Muscle of back (tissue), 11 donors: ENCODE measurements around the gene LPO. TPM values are rescaled to one million over a fixed set of nuclear protein-coding genes. Genes with fewer than 3 reads are reported as not detected.

Experiments
- DNase-seq, 3 donors: peaks; one replicate each; pipeline versions ENCODE4 v3.0.0 to v3.0.0-alpha.2; 2013
- polyA plus RNA-seq, 10 donors: library from polyadenylated mRNA; unstranded; fragments of 120-200 nt; gene quantifications; one replicate each; pipeline ENCODE4 v1.2.1, GENCODE V29; 2013; ENCODE audit not compliant: insufficient read length in 10 of 10

The LPO gene
- polyA plus RNA-seq, 10 donors, result 0.07 to 0.29 (median 0.17) TPM; not detected in 1

GRCh38 chr17:58228679-58229078 is 9.7 kb upstream of the LPO start:
- DNase-seq, result no peak

GRCh38 chr17:58229384-58229783 is 9.0 kb upstream of the LPO start:
- DNase-seq, result no peak

GRCh38 chr17:58229881-58230280 is 8.5 kb upstream of the LPO start:
- DNase-seq, result no peak

- DNase-seq, result no peak
These were observed 6.7 kb upstream of the LPO start for GRCh38 chr17:58231641-58232040.

- peak in 2 of 3 donors; percentile 14 to 64 for DNase-seq
These were observed 5.7 kb upstream of the LPO start for GRCh38 chr17:58232707-58233156.

- no peak for DNase-seq
These were observed 4.8 kb upstream of the LPO start for GRCh38 chr17:58233543-58233942.

- no peak for DNase-seq
These were observed 3.9 kb upstream of the LPO start for GRCh38 chr17:58234512-58234911.

GRCh38 chr17:58235821-58236220 is 2.6 kb upstream of the LPO start:
- no peak for DNase-seq

- no peak for DNase-seq
These were observed 2.0 kb upstream of the LPO start for GRCh38 chr17:58236394-58236793.

- DNase-seq, result no peak
These were observed 1.6 kb downstream of the LPO start for GRCh38 chr17:58239987-58240386.

GRCh38 chr17:58242171-58242784 is 3.9 kb downstream of the LPO start:
- DNase-seq, result peak in 1 of 3 donors; percentile 11

- DNase-seq, result no peak
These were observed 6.6 kb downstream of the LPO start for GRCh38 chr17:58244963-58245362.

- no peak for DNase-seq
These were observed 7.2 kb downstream of the LPO start for GRCh38 chr17:58245428-58246103.

- no peak for DNase-seq
These were observed 7.8 kb downstream of the LPO start for GRCh38 chr17:58246104-58246740.

- DNase-seq, result no peak
These were observed 8.4 kb downstream of the LPO start for GRCh38 chr17:58246781-58247180.

GRCh38 chr17:58247511-58248363 is 9.4 kb downstream of the LPO start:
- DNase-seq, result no peak

- no peak for DNase-seq
These were observed 10.5 kb downstream of the LPO start for GRCh38 chr17:58248955-58249269.

- DNase-seq, result peak; percentile 51 to 89 (median 78)
These were observed 11.1 kb downstream of the LPO start for GRCh38 chr17:58249270-58250133.

GRCh38 chr17:58250344-58251011 is 12.1 kb downstream of the LPO start:
- no peak for DNase-seq

GRCh38 chr17:58252141-58252540 is 13.8 kb downstream of the LPO start:
- no peak for DNase-seq

GRCh38 chr17:58253082-58253481 is 14.7 kb downstream of the LPO start:
- no peak for DNase-seq
